Stimulated activated CD8-positive, alpha-beta memory T cell treated with anti-CD3 and anti-CD28 coated beads, Interleukin-15, amount 100 ng/mL, for 48 hours (primary cell): ENCODE measurements around the gene ALG11.

Source experiments
- DNase-seq, 2 donors: peaks; one replicate each; pipeline ENCODE4 v3.0.0-alpha.2; 2020; ENCODE audit warnings: low read depth in 2 of 2

ALG11 gene

DNA sequence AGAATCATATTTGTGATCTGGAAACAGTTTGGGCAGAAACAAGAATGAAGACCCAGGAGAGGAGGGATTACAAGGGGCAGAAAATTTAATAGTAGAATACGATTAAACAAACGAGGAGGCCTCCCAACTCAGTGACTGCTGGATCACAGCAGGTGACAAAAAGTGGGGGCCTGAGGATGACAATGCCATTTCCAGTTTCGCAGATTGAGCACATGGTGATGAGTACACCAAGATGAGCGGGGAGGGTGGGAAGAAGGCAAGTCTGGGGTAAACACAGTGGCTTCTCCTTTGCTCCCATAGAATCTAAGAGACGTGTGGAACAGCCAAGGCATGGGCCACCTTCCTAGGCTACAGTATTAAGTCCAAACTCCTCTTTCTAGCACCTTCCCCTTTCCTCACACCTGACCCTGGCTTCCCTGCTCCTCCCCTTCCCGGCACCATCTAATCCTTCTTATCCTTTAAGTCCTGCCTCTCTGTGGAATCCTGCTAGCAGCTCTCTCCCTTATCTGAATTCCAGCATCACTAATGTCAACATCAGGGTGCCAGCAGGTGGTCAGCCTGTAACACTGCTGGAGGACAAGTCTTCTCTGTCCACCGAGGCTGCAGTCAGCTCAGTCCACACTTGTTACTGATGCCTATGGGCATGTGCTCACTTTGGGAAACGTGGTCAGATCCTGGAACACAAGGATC is 14.4 kb upstream of the ALG11 start:
- no peak for DNase-seq

DNA sequence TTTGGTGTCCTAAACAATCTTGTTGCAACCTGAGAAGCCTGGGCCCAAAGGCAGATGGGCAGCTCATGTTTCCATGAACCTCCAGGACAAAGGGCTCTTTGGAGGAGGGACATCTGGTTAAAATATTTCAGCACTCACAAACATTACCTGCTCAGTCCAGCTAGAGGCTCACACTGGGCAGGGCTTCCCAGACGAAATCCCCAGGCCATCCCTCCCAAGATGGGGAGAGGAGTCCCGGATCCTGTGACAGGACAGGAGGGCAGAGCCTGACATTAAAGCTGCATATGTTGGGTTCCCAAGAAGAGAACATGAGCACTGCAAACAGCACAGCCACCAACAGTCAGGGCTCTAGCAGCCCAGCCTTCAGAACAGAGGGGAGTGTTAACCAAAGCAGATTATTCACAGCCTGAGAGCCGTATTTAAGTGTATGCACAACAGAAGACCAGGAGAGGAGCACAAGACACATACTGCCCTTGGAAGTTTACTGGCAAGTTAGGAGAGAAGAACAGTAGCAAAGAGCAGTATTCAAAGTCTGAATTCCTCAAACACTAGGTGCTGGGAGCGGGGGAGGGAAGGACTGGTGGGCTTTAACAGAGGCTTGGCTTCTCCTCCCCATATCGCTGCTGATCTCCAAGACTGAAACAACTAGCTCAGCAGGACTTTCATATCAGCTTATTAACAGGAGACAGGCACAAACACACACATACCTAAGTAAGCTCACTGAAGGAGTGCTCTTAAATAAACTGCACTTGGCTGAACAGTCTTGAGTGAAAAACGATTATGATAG is 13.3 kb upstream of the ALG11 start:
- DNase-seq, result no peak

DNA sequence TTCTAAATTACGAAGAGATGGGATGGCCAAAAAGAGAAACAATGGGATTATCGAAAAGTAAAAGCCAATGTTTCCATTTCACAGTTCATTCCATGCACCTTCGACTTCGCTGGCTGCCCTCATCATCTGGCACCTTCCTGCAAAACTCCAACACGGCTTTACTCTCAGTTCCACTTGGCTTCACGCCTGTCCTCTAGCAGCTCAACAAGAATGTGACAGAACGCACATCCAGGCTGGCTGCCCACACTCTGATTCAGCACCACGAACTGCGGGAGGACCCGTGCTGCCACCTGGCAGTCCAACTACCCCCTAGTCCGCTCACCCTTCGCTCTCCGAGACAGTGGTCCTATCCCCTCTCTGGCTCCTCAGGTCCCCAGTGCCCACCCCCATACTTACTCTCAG is 12.7 kb upstream of the ALG11 start:
- DNase-seq, result no peak

DNA sequence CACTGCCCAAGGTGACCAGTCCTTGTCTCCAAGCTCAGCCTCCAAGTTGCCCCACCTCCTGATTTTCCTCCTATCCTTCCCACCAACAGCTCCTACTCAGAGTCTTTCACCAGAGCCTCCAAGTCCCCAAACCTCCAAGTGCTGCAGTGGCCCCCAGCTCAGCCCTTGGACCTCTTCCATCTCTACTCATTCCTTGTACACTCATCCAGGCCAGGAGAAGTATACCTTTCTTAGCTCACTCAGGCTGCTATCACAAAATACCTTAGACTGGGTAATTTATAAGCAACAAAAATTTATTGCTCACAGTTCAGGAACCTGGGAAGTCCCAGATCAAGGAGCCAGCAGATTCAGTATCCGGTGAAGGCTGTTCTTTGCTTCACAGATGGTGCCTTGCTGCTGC is 12.3 kb upstream of the ALG11 start:
- no peak for DNase-seq

DNA sequence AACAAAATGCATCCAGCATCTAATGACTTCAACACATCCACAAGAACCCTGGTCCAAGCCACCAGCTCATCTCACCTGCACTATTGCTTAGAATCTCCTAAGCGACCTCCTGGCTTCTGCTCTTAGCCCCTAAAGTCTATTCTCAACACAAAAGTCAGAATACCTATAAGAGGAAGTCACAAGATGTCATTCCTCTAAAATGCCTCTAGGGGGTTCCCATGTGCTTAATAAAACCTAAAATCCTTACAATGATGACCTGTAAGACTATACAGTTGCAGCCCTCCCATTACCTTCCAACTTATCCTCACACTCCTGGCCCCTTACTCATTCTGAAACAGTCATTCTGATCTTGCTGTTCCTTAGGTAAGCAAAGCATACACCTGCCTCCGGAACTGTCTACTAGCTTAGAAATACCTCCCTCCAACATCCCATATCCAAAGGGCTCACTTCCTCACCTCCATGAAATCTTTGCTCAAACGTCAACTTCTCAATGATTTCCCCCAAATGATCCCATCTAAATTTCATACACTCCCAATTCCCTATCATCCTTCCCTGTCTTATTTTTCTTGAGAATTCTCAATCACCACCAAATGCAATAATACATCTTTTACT is 11.0 kb upstream of the ALG11 start:
- DNase-seq, result no peak

DNA sequence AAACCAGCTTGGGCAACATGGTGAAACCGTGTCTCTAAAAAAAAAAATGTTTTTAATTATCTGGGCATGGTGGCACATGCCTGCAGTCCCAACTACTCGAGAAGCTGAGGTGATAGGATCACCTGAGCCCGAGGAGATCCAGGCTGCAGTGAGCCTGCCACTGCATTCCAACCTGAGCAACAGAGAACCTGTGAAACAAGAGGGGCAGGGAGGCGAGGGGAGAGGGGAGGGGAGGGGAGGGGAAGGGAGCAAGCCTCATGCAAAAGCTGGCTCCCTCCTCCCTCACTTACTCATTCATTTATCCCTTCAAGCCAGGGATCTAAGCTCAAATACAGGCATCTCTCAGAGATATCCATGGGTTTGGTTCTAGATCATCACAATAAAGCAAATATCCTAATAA is 9.8 kb upstream of the ALG11 start:
- DNase-seq, result no peak

DNA sequence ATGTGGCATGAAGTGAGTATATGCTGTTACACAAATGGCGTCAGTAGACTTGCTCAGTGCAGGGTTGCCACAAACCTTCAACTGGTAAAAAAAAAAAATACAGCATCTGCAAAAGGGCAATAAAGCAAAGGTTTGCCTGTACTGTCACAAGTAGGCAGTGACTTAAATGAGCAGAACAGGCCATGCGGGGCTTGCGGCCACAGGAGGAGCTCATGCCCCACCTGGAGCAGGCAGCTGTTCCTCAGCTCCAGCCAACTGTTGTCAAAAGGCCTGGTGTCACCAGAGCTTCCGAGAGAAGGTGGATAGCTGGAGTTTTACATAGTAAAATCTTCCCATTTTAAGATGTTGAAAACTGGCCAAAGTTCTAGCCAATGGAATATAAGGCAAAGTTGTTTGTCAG is 8.7 kb upstream of the ALG11 start:
- DNase-seq, result no peak

DNA sequence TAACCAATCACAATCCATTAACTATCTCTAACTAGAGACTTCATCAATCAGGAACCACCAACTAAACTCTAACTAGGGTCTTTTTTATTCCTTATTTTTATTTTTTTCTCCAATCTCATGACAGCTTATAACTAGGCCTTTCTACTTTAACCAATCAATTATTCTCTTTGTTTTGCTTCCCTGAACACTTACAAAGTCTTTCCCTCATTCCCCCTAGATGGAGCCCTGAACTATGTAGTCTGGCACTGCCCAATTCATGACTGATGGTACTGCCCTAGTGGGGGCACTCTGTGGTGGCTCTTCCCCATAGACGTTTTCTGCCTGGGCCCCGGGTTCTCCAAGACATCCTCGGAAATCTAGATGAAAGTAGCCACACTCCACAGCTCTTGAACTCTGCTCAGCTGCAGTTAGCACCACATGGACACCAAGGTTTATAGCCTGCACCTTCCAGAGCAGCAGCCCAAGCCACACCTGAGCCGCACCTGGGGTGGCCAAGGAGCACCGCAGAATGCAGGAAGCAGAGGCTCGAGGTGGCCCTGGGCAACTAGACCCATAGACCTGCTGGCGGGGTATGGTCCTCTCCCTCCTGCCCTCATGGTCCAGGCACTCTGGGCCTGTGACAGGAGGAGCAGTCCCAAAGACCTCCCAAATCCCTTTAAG is 7.6 kb upstream of the ALG11 start:
- DNase-seq, result no peak

DNA sequence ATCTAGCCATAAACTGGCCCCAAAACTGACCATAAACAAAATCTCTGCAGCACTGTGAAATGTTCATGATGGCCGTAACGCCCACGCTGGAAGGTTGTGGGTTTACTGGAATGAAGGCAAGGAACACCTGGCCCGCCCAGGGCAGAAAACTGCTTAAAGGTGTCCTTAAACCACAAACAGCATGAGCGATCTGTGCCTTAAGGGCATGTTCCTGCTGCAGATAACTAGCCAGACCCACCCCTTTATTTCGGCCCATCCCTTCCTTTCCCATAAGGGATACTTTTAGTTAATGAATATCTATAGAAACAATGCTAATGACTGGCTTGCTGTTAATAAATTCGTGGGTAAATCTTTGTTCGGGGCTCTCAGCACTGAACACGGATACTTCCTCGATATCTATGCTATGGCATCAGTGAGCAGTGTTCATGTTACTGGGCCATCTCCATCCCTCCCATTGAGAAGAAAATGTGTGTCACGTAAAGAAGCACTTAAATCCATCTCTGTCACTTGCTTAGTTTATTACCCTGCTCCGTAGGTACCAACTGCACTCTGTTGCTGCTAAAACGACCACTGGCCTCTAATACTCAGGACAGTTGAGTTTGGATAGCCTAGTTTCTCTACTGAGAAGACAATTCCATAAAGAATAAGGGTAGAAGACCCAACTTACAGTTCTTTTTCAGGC is 6.2 kb upstream of the ALG11 start:
- no peak for DNase-seq

DNA sequence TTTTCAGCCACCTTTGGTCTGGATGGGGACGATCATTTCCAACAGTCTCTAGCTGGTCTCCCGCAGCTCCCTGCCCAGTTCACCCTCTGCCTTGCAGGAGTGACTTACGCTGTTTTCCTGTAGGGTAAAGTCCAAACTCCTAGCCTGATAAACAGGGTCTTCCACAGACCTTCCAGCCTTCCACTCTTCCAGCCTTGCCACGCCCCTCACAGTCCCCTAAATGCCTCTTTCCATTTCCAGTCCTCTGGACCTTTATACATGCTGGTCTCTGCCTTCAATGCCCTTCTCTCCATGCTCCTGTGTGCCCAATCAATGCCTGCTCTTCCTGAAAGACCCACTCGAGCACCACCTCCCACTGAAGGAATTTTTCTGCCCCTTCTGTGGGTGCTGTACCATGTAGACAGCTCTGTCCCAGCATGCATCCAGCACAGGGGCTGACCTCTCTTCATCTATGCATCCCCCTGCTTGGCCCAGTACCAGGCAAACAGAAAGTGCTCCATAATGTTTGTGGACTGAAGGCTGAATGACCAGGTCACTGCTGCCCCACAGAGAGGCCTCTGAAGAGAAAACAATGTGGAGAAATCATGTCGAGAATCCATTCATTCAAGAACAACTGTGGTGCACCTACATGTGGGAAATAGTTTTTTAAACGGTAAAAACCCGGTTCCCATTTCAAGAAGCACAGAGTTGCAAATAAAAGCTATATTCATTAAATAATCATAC is 5.5 kb upstream of the ALG11 start:
- DNase-seq, result no peak

DNA sequence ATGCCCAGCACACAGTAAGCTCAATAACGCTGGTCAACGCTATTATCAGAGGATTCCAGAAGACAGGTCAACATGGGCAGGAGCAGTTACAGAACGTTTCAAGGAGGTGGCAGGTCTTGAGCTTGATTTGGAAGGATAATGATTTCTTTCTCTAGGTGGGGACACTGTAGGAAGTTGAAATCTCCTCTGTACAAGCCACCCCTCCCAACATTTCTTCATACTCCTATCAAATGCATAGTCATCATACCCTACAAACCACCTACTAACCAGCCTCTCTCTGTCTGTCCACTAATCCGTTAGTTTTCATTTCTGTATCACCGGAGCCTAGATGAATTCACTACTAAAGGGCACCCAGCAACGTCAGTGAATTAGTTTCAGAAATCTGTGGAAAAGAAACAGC is 2.3 kb upstream of the ALG11 start:
- DNase-seq, result no peak

DNA sequence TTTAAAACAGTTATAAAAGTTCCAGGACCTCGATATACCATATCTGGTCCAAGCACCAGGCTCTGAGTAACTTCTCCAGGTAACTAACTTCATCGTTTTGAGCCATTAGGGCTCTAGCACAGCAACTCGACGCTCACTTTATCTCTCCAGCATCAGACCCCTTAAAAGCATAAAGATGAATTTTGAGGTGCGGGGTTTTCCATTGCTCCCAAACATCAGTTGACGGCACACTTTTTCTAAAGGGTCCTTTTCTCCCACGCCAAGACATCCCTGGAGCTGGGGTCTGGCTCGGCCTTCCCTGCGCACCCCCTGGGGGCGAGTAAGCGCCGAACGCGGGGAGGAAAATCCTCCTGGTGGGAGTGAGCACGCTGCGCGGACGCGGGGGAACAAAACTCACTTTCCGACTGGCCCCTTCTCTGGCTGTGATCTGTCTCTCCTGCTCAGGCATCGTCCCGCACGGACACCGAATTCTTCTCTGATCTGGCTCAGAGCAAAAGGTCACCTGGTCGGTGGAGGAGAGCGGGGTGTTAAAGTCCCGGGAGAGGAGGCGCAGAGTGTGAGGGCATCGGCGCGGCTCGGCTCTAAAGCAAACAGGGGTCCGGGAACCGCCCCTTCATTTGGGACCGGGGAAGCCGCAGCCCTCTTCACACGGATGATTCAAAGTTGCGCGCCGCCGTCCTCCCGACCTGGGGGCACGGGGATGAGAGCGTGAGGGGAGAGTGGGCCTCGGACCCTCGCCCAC is 1.1 kb upstream of the ALG11 start, which contains the start of gene ATP7B:
Gene ATP7B, minus strand, starts transcription at position 561 of the 742 bp plus-strand sequence. Its CDS starts 113 bp downstream, at position 448.
- peak in 1 of 2 donors; percentile 4 for DNase-seq

DNA sequence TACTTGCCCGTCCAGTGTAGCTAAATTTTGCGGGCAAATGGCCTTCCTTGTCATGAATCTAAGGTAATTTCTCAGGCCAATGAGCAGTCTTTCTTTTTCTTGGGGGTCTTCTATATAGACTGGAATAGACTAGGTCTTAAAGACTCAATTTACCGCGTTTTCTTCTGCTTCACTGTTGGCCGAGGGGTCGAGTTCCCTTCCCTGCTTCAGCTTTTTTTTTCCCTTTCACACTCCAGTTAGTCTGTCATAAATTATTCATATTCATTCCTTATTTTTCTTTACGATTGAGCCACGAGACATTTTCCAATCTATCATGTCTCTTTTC is 276 bp downstream of the ALG11 start:
- no peak for DNase-seq

DNA sequence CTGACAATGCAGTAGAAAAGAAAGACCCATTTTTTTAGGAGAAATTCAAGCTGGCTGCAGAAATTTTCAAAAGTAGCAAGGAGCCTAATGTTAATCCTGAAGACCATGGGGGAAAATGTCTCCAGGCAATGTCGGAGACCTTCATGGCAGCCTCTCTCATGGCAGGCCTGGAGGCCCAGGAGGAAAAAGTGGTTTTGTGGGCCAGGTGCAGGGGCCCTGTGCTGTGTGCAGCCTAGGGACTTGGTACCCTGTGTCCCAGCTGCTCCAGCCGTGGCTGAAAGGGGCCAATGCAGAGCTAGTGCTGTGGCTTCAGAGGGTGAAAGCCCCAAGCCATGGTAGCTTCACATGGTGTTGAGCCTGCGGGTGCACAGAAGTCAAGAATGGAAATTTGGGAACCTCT is 4.1 kb downstream of the ALG11 start:
- no peak for DNase-seq

DNA sequence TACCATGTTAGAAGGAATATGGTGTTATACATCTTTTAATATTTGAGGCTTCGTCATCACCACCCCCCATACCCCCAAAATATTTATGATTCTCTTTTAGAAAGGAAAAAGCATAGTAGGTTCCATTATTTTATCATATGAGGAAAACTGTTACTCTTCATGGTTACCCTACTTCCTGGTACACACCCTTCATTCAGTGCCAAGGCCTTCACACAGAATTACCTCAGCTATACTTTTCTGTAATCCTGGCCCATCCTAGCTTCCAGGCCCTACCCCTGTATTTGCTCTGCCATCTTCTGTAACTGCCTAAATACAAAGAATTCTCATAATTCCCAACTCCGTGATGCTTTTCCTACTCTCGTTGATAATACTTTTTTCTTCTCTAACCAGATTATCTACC is 8.0 kb downstream of the ALG11 start:
- no peak for DNase-seq

DNA sequence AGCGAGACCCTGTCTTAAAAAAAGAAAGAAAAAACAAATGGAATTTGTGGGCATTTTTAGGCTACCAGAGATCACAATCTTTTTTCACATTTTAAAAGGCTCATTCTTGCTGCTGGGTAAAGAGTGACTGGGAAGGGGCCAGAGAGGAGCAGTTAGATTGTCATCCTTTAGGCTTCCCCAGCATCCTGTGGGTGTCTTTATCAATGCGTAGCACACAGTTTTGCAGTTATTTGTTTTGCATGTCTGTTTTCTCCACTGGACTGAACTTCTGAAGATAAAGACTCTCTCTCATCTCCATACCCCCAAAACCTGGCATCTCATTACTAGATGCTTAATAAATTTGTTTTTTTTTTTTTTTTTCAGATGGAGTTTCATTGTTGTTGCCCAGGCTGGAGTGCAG is 10.2 kb downstream of the ALG11 start:
- DNase-seq, result no peak

DNA sequence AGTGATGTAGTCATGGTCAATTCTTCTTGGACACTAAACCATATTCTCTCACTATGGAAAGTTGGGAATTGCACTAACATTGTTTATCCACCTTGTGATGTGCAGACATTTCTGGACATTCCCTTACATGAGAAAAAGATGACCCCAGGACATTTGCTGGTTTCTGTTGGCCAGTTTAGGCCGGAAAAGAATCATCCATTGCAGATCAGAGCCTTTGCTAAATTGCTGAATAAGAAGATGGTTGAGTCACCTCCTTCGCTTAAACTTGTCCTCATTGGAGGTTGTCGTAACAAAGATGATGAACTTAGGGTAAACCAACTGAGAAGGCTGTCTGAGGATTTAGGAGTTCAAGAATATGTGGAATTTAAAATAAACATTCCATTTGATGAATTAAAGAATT is 12.3 kb downstream of the ALG11 start, which contains the start of gene UTP14C:
Gene UTP14C, plus strand, starts transcription at position 211 of the 400 bp plus-strand sequence. CDS start 4,114 bp downstream, outside the sequence.
- DNase-seq, result no peak

DNA sequence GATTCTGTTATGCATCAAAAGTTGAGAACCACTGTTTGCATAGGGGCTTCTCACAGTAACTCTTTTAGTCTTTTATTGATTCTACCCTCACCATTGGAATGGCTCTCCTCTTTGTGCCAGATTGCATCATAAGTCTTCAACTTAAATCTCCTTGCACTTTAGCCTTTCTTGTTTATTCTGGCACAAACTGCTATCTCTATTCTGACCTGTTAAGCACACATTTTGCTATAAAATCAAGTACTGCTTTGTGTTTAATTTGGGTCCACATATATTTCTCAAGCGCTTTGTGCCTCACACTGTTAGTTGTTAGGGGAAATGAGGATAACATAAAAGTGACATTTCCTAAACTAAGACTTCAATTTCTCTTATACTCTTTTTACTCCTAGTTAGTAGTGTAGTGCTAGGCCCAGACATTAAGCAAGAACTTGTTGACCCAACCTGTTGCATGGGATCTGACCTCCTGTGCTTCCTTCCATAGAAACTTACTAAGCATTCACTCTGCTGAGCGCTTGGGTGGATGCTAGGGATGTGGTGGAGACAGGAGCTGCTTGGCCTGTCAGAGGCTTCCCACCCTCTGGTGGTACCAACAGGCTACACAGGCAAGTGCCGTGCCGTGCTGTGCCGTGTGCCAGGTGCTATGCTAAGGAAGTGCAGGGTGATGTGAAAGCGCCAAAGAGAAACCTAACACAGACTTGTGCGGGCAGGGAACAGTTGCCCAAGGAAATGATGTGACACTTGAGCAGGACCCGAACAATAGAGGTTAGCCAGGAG is 13.5 kb downstream of the ALG11 start:
- no peak for DNase-seq

DNA sequence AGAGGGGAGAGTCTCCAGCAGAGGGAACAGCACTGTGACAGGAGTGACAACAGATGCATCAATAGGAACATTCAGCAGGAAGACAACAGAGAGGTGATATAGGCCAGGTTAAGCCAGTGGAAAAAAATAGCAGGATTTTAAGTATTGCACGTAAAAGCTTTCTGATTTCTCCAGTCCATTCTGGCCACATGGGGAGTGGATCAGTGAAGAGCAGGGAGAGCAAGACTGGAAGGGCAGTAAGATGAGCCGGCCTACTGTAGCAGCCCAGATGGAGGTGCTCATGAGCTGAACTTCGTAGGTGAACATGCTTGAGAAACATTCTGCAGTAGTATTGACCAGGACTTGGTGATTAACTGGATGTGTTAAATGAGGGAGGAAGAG is 14.0 kb downstream of the ALG11 start:
- DNase-seq, result no peak

DNA sequence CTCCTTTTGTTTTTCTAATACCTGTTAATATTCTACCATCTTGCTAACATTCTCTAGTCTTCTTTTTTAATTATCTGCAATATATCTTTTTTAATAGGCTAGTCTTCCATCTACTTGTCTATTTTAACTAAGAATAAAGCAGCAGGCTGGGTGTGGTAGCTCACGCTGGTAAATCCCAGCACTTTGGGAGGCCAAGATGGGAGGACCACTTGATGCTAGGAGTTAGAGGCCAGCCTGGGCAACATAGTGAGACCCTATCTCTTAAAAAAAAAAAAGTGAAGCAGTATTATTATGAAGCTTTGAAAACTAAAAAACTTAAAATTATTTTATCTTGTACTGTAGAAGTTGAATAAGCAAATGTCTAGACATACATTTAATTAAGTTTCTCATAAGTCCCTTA is 15.6 kb downstream of the ALG11 start:
- no peak for DNase-seq
